Adipose tissue (tissue), 3 donors: ENCODE measurements around the gene ARHGAP45. TPM values are rescaled to one million over a fixed set of nuclear protein-coding genes. Genes with fewer than 3 reads are reported as not detected.

Experiments used
- H3K27ac ChIP-seq: one replicate; pipeline ENCODE4 v1.5.1; 2013; ENCODE audit warnings: low read depth, low read length
- WGBS, 3 donors: extraction: QIAGEN DNeasy Blood & Tissue Kit; methylation state at CpG; one replicate each; pipeline ENCODE4 v1.1.7; 2013; 5-methylcytosine and 5-hydroxymethylcytosine counted together
- polyA plus RNA-seq, 3 donors: library from polyadenylated mRNA; stranded (reverse); fragments of 200-250 nt; gene quantifications; one replicate each; pipeline ENCODE4 v1.2.3, GENCODE V29; 2013
- donor health status: healthy with polysubstance abuse.
- donor health status: Bipolar disorder and iron deficiency.
- donor health status: healthy.

The ARHGAP45 gene
- polyA plus RNA-seq, 3 donors, result 10.1 to 22.3 (median 14.7) TPM

DNA sequence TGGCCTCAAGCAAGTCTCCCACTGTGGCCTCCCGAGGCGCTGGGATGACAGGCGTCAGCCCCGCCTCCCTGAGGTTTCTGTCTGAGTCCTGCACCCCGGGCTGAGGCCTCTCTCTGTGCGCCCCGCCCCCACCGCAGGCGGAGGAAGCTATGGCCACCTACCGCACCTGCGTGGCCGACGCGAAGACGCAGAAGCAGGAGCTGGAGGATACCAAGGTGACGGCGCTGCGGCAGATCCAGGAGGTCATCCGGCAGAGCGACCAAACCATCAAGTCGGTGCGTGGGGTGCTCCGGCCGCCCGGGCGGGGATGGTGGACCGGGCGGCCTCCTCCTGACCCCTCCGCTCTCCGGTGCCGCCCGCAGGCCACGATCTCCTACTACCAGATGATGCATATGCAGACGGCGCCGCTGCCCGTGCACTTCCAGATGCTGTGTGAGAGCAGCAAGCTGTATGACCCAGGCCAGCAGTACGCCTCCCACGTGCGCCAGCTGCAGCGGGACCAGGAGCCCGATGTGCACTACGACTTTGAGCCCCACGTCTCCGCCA lies 12.7 kb downstream of the ARHGAP45 start:
- no peak overlapping the region for H3K27ac ChIP-seq
- WGBS, 3 donors, result 86 to 92% (median 90%) methylated on average over 39 to 45 of the region's 45 CpGs

GRCh38 chr19:1080360-1081161 lies 13.6 kb downstream of the ARHGAP45 start:
- 93 to 95% (median 95%) methylated on average over 50 of the region's 50 CpGs for WGBS, 3 donors
- no peak overlapping the region for H3K27ac ChIP-seq

GRCh38 chr19:1081301-1082164 lies 14.6 kb downstream of the ARHGAP45 start:
- WGBS, 3 donors, result 58 to 84% (median 67%) methylated on average over 55 to 58 of the region's 58 CpGs
- H3K27ac ChIP-seq, result no peak overlapping the region

GRCh38 chr19:1082165-1082927 lies 15.4 kb downstream of the ARHGAP45 start:
- WGBS, 3 donors, result 17 to 50% (median 36%) methylated on average over 39 to 51 of the region's 51 CpGs
- H3K27ac ChIP-seq, result no peak overlapping the region

- WGBS, 3 donors, result 74 to 81% (median 80%) methylated on average over 42 to 59 of the region's 59 CpGs
Measured at GRCh38 chr19:1082928-1083816, 16.2 kb downstream of the ARHGAP45 start.

GRCh38 chr19:1084024-1084868 lies 17.3 kb downstream of the ARHGAP45 start:
- no peak overlapping the region for H3K27ac ChIP-seq
- 49 to 87% (median 81%) methylated on average over 43 of the region's 43 CpGs for WGBS, 3 donors

More at GRCh38 chr19:1082928-1083816, 16.2 kb downstream of the ARHGAP45 start:
- H3K27ac ChIP-seq, result no peak overlapping the region

DNA sequence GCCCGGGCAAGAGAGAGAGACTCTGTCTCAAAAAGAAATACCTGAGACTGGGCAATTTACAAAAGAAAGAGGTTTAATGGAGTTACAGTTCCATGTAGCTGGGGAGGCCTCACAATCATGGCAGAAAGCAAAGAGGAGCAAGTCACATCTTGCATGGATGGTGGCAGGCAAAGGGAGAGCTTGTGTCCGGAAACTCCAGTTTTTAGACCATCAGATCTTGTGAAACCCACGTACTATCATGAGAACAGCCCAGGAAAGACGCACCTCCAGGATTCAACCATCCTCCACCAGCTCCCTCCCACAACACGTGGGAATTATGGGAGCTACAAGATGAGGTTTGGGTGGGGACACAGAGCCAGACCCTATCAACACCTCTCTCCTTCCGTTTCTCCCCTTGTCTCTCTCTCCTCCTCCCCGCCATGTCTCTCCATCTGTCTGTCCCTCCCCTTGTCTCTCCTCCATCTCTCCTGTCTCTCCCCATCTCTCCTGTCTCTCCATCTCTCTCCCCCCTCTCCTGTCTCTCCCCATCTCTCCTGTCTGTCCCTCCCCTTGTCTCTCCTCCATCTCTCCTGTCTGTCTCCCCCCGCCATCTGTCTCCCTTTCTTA lies 18.2 kb downstream of the ARHGAP45 start:
- no peak overlapping the region for H3K27ac ChIP-seq
- 65 to 84% (median 73%) methylated on average over 8 of the region's 8 CpGs for WGBS, 3 donors

- no peak overlapping the region for H3K27ac ChIP-seq
- 72 to 78% (median 72%) methylated on average over 37 to 38 of the region's 38 CpGs for WGBS, 3 donors
Measured at GRCh38 chr19:1085676-1086442, 18.9 kb downstream of the ARHGAP45 start.

DNA sequence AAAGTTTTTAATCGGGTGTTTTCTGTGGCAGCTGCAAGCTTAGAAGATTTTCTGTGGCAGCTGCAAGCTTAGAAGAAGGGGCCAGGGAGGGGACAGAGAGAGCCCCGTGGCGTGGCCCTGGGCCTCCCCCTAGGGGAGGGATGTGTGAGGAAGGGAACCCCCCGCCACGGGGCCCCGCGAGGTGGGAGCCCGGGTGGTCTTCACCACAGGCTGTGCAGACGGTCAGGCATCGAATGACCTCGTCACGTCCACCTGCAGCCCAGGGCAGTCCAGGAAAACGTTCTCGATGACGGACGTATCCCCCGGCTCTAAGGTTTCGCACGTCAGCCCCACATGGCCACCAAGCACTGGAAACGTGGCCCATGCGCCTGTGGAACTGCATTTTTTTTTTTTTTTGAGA lies 19.6 kb downstream of the ARHGAP45 start:
- WGBS, 3 donors, result 80 to 85% (median 82%) methylated on average over 21 of the region's 21 CpGs

GRCh38 chr19:1087813-1088415 lies 20.9 kb downstream of the ARHGAP45 start:
- WGBS, 3 donors, result 35 to 72% (median 39%) methylated on average over 27 of the region's 27 CpGs
- H3K27ac ChIP-seq, result peak overlapping the region; percentile 52

More for the DNA sequence above, 19.6 kb downstream of the ARHGAP45 start:
- no peak overlapping the region for H3K27ac ChIP-seq

DNA sequence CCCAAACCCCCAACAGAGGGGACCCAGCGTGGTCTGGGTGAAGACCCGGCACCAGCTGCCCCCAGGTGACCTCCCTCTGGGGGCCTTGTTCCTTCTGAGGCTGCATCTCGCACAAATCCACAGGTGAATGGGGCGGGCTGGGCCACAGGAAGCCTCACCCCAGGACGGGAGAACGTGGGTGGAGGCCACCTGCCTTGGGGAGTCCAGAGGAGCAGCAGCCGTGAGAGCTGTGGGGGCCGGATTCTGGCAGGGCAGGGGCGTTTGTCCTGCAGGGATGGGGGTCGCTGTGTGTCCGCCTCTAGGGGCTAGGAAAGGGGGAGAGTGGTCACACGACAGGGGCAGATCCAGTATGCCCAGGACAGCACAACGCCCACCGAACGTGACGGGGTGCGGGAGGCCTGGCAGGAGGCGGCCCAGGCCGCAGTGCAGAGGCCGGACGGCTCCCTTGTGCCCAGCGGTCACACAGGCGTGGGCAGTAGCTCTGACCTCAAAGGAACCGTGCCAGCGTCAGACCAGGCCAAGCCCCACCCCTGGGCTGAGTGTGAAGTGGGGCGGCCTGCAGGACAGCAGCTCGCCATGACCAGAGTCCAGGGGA lies 21.5 kb downstream of the ARHGAP45 start:
- peak overlapping the region; percentile 52 for H3K27ac ChIP-seq

DNA sequence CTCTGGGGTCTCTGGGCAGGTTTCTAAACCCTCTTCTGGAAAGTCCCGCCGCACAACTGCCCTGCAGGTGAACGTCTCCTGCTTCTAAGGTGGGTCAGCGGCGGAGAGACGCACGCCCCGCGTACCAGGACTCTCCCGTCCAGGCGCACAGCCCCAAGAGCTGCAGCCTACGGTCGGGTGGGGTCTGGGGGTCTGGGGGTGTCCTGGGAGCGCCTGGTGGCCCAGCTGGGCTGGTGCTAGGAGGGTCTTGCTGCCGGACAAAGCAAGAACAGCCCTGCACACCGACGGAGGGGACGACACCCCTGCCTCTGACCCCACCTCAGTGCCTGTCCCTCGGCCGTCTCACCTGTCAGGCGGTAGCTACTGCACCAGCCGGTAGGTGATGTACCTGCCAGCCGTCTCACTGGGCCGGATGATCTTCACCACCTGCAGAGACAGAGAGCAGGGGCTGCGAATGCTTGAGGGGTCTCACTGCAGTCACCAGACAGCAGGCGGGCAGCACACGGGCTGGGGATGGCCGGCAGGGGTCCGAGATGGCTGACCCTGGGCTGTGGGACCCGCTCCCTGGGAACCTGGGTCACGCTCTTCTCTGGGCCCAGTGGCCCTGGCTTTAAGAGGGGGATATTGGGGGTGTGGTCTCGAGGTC lies 22.3 kb downstream of the ARHGAP45 start:
- WGBS, 3 donors, result 94 to 96% (median 94%) methylated on average over 32 of the region's 32 CpGs
- no peak overlapping the region for H3K27ac ChIP-seq

More for the DNA sequence above, 21.5 kb downstream of the ARHGAP45 start:
- WGBS, 3 donors, result 74 to 88% (median 76%) methylated on average over 27 of the region's 27 CpGs

DNA sequence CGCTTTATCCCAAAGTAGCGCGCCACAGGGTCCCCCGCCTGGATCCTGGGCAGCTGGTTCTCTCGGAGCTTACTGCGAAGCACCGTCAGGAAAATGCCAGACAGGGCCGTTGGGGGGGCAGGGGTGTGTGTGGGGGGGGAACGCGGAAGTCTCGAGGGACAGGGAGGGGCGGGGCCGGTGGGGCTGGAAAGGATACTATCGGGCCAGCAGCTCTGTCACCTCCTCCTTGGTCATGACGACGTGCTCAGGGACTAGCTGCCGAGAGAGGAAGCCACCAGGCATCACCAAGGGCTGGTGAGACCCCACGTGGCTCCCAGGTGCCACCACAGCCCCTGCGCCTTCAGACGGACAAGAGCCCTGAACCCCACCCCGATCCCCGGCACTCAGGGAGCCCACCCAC lies 22.9 kb downstream of the ARHGAP45 start:
- no peak overlapping the region for H3K27ac ChIP-seq
- WGBS, 3 donors, result 75 to 91% (median 82%) methylated on average over 17 to 22 of the region's 22 CpGs
